G401 (cell line): Measurements from ENCODE around the gene FSTL5. TPM values are rescaled to one million over a fixed set of nuclear protein-coding genes. Genes with fewer than 3 reads are reported as not detected.

ENCODE experiments used
- DNase-seq: peaks from one replicate; pipeline ENCODE4 v3.0.0-alpha.2; 2015; ENCODE audit warnings: low spot score
- in situ Hi-C: cut with HindIII; loops from 2 replicates; pipeline ENCODE4 v1.10.0; 2016; ENCODE audit warnings: low sequenced_read_pairs, mixed read lengths
- total RNA-seq: library from RNA; depleted of rRNA; stranded (reverse); fragments of >200 nt; shearing (Covaris generic); gene quantifications from 2 replicates; pipeline ENCODE4 v1.2.3, GENCODE V29; 2014

The FSTL5 gene
- total RNA-seq, 1 experiment from 2014 or later = not detected

DNA sequence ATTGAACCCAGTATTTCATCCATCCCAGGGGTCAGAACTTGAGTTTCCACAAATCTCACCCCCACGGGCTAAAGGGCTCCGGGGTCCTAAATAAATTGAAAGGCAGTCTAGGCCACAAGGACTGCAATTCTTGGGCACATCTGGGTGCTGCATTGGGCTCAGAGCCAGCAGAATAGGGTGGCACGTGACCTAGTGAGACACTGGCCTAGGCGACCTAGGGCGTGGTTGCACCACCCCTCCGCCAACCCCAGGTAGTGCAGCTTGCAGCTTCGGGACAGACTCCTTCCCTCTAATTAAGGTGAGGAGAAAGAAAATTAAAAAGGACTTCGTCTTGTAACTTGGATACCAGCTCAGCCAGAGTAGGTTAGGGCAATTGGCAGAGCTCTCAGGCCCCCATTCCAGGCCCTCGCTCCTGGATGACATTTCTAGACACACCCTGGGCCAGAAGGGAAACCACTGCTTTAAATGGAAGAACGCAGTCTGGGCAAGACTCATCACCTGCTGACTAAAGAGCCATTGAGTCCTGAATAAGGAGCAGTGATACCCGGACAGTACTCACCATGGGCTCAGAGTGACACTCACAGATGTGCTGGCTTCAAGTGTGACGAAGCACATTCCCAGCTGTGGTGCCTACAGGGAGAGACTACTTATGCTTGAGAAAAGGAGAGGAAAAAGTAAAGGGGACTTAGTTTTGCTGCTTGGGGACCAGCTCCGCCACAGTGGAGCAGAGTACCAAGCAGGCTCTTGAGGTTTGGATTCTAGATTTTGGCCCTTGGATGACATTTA, 735.4 kb downstream of the FSTL5 start:
- in situ Hi-C loops = no loop called here
- DNase-seq = no peak

- in situ Hi-C loops = no loop called here
- no peak for DNase-seq
Measured at GRCh38 chr4:161419822-161420221, 744.0 kb downstream of the FSTL5 start.

GRCh38 chr4:161411901-161412300, 751.9 kb downstream of the FSTL5 start:
- no peak for DNase-seq

DNA sequence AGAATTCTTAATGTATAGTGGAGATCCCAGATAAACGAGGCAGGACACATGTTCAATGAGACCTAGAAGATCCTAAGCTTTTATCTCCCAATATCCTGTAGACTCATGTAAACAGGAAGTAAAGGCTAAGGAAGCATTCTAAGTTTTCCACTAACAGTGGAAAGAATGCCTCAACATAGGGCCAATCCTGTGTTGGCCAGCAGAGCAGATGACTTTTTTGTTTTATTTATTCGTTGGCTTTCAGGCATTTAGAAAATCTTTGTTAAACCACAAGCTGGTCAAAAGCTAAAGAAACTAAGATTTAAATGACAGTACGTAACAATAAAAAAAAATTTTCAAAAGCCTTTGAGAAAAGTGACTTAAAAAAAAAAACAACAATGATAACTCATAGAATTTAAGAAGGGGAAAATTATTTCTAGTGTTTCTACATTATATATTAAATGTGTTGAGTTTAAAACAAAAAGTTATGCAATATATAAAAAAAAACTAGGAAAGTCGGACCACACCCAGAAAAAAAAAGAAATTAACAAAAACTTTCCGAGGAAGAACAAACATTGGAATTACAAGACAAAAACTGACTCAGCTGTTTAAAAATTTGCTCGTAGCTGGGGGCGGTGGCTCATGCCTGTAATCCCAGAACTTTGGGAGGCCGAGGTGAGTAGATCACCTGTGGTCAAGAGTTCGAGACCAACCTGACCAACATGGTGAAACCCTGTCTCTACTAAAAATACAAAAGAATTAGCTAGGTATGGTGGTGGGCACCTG, 759.3 kb downstream of the FSTL5 start:
- in situ Hi-C loops = no loop called here

More at GRCh38 chr4:161411901-161412300, 751.9 kb downstream of the FSTL5 start:
- in situ Hi-C loops = no loop called here

GRCh38 chr4:161403781-161404180, 760.0 kb downstream of the FSTL5 start:
- no peak for DNase-seq
- in situ Hi-C loops = no loop called here

More for the DNA sequence above, 759.3 kb downstream of the FSTL5 start:
- no peak for DNase-seq

GRCh38 chr4:161393602-161394001, 770.2 kb downstream of the FSTL5 start:
- no peak for DNase-seq
- in situ Hi-C loops = no loop called here

DNA sequence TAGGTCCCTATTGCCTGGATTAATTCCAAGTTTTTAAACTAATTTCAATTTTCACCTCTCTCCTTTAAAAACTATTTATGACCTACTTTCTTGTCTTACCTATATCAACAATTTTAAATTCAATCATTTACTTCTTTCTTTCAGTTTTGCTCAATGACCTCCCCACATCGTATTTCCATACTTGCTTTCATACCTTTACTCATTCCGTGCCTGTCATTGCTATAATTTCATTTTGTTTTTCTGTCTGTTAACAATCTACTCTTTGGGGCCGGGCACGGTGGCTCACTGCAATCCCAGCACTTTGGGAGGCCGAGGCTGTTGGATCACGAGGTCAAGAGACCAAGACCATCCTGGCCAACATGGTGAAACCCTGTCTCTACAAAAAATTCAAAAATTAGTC, 781.1 kb downstream of the FSTL5 start:
- in situ Hi-C loops = no loop called here

GRCh38 chr4:161376275-161376674, 787.5 kb downstream of the FSTL5 start:
- in situ Hi-C loops = no loop called here
- DNase-seq = no peak

More for the DNA sequence above, 781.1 kb downstream of the FSTL5 start:
- DNase-seq = no peak

- no peak for DNase-seq
- in situ Hi-C loops = no loop called here
Measured at GRCh38 chr4:161364681-161365080, 799.1 kb downstream of the FSTL5 start.

GRCh38 chr4:161360982-161361381, 802.8 kb downstream of the FSTL5 start:
- in situ Hi-C loops = no loop called here
- no peak for DNase-seq

DNA sequence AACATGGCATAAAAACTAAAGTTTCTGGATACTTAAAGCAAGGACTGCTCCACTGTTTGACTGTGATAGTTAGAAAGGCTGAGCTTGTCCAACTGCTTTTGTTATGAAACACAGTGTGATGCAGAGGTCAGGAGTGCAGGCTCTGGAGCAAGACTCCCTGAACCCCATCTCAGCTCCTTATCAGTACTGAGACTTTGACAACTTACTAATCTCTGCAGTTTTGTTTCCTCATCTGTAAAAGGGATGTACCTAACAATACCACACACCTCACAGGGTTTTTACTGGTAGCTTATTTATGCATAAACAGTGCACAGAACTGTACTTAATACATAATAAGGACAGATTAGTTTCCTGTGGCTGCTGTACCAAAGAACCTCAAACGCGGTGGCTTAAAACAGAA, 804.3 kb downstream of the FSTL5 start:
- DNase-seq = no peak
- in situ Hi-C loops = no loop called here

DNA sequence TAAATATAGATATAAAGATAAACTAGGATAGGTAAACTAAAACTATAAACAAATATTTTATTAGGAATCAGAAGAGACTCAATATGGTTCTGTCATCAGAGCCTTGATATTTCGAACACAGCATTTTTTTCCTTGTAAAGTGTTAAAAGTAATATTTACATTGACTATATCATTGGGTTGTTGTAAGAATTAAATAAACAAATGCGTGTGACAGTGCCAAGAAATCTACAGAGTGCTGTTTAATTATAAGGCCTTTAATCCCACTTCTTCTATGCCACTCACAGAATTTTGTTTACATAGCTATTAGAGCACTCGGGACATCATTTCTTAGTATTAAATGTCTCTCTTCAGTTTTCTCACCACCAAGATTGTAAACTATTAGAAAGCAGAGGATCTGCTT, 807.4 kb downstream of the FSTL5 start:
- in situ Hi-C loops = no loop called here
- no peak for DNase-seq

DNA sequence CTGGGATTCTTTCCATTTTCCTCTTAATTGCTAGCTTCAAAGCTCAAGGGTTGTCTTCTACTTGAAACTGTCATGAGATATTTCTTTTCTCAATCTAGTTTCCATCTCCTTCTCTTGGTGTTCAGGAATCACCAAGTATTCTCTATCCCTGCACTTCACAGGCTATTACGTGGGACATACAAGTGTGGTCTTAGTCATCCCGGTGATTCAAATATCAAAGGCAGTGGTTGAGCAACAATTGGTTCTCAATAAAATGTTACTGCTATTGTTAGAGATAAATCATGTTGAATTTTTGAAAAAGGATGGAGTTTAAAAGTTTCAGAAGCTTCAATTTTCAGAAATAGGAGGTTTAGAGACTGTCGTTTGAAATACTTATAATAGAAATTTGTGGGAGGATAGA, 812.9 kb downstream of the FSTL5 start:
- DNase-seq = no peak
- in situ Hi-C loops = no loop called here

GRCh38 chr4:161345741-161346140, 818.1 kb downstream of the FSTL5 start:
- in situ Hi-C loops = no loop called here
- no peak for DNase-seq

GRCh38 chr4:161343569-161343950, 820.2 kb downstream of the FSTL5 start:
- in situ Hi-C loops = no loop called here
- DNase-seq = no peak

- in situ Hi-C loops = no loop called here
- DNase-seq = no peak
Measured at GRCh38 chr4:161342881-161343568, 820.8 kb downstream of the FSTL5 start.

- in situ Hi-C loops = no loop called here
- no peak for DNase-seq
Measured at GRCh38 chr4:161336621-161337020, 827.2 kb downstream of the FSTL5 start.

DNA sequence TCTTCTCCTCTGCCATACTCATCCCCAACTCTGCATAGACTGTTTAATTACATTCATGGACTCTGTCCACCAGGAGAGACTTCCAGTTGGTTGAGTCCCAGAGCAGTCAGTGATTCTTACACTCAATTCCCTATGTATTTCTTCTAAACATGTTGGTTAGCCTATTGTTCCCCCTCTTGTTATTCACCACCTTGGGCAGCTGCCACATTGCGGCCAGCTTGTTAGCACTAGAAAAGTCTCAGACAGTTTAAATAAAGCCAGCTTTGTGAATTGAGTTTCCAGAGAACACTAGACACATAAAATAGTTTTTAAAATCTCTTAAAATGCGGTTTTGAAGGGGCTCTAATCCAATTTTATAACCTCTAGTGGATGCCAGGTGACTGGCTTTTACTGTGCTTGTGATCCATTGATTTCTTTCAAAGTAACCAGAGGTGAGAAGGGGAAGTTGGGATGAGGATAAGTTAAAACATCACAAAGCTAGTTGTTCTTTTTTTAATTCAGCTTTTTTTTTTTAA, 827.7 kb downstream of the FSTL5 start:
- in situ Hi-C loops = no loop called here
- no peak for DNase-seq
